ENCODE measurements around the gene ADGRL3.

Gene ADGRL3

GRCh38 chr4:61994036-61994435, 793.9 kb downstream of the ADGRL3 start:
- Histone ChIP-seq H3K27ac (ENCODE audit: extremely low read depth, low read depth, low read length) (no peak overlapping the region), H3K4me3 (ENCODE audit: low read depth, low read length) (no peak overlapping the region), H3K4me1 (ENCODE audit: control insufficient read depth, insufficient read depth, low read length) (no peaks in the 10 kb centered on the region), H3K9me3 (ENCODE audit: control insufficient read depth, insufficient read depth, low read depth, low read length) (no peaks in the 10 kb centered on the region), H3K36me3 (ENCODE audit: control insufficient read depth in 2 of 2, insufficient read depth in 1 of 2, low read length in 2 of 2) (no peaks in the 10 kb centered on the region)
- TF ChIP-seq ZNF530 (tag by site-specific recombination; IDR thresholded peaks at IDR 0.05; ENCODE audit: low read depth): no peak
- no peak for TF ChIP-seq CTCF (tag by site-specific recombination; IDR thresholded peaks at IDR 0.05)
- no peak for TF ChIP-seq PRDM6 (tag by site-specific recombination; IDR thresholded peaks at IDR 0.05)
- ChIA-PET CTCF (no interaction called here), POLR2A (no interaction called here)

DNA sequence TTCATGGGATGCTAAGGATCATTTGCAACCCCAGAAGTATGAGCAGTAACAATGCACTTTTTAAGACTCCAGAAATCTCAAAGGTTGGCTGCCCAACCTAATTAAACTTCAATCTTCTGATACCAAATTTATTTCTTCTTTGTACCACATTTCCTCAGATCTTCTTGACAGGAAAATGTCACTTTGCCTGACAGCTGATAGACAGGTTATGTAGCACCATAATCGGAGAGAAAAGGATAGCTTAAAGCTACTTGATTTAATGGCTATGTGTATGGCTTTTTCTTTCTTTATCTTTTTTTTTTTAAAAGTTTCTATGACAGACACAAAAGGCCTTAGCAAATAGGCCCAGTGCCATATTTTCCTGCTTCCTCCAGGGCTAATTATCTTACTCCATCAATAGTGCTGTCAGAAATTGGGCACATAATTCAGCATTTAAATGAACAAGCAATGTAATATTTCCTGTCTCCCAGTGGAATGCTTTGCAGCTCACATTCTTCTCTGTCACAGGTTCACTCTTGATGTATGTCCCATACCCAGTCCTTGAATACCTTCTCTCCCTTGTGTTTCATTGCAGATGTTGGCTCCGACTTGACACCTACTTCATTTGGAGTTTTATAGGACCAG, 795.7 kb downstream of the ADGRL3 start:
- no peaks in the 10 kb centered on the region for H3K36me3 ChIP-seq (ENCODE audit: control insufficient read depth in 2 of 2, insufficient read depth in 1 of 2, low read length in 2 of 2)
- no peaks in the 10 kb centered on the region for H3K4me1 ChIP-seq (ENCODE audit: control insufficient read depth, insufficient read depth, low read length)
- CTCF ChIA-PET: no interaction called here
- no peaks in the 10 kb centered on the region for H3K9me3 ChIP-seq (ENCODE audit: control insufficient read depth, insufficient read depth, low read depth, low read length)
- POLR2A ChIA-PET: no interaction called here
- no peak overlapping the region for H3K4me3 ChIP-seq (ENCODE audit: low read depth, low read length)
- H3K27ac ChIP-seq (ENCODE audit: extremely low read depth, low read depth, low read length): no peak overlapping the region
- TF ChIP-seq ZBTB17 (tag by site-specific recombination; IDR thresholded peaks at IDR 0.05) (no peak), SP7 (tag by site-specific recombination; IDR thresholded peaks at IDR 0.05) (no peak), ZFP3 (tag by site-specific recombination; IDR thresholded peaks at IDR 0.05; ENCODE audit: low read depth) (no peak), ZNF350 (tag by site-specific recombination; IDR thresholded peaks at IDR 0.05) (no peak), MEIS1 (CRISPR knock-in tag; IDR thresholded peaks at IDR 0.05; ENCODE audit: borderline replicate concordance) (no peak), ZNF37A (tag by site-specific recombination; IDR thresholded peaks at IDR 0.05) (no peak), ZNF843 (tag by site-specific recombination; IDR thresholded peaks at IDR 0.05) (no peak), ZNF529 (tag by site-specific recombination; IDR thresholded peaks at IDR 0.05; ENCODE audit: insufficient replicate concordance) (no peak), PRDM10 (tag by site-specific recombination; IDR thresholded peaks at IDR 0.05) (no peak), ZNF514 (tag by site-specific recombination; IDR thresholded peaks at IDR 0.05) (no peak), ZBTB49 (tag by site-specific recombination; IDR thresholded peaks at IDR 0.05; ENCODE audit: low read depth) (no peak), ZNF692 (tag by site-specific recombination; IDR thresholded peaks at IDR 0.05) (no peak), ZNF501 (tag by site-specific recombination; IDR thresholded peaks at IDR 0.05) (no peak), ZNF292 (tag by site-specific recombination; IDR thresholded peaks at IDR 0.05; ENCODE audit: borderline replicate concordance, low read depth) (no peak), ZNF302 (tag by site-specific recombination; IDR thresholded peaks at IDR 0.05; ENCODE audit: low read depth) (no peak), ZNF174 (tag by site-specific recombination; IDR thresholded peaks at IDR 0.05) (no peak), ZBTB8A (tag by site-specific recombination; IDR thresholded peaks at IDR 0.05) (no peak)
- TF ChIP-seq, protein P1, sequence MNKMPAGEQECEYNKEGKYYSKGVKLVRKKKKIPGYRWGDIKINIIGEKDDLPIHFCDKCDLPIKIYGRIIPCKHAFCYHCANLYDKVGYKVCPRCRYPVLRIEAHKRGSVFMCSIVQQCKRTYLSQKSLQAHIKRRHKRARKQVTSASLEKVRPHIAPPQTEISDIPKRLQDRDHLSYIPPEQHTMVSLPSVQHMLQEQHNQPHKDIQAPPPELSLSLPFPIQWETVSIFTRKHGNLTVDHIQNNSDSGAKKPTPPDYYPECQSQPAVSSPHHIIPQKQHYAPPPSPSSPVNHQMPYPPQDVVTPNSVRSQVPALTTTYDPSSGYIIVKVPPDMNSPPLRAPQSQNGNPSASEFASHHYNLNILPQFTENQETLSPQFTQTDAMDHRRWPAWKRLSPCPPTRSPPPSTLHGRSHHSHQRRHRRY (tag by site-specific recombination; IDR thresholded peaks at IDR 0.05): no peak
- TF ChIP-seq, protein P2, sequence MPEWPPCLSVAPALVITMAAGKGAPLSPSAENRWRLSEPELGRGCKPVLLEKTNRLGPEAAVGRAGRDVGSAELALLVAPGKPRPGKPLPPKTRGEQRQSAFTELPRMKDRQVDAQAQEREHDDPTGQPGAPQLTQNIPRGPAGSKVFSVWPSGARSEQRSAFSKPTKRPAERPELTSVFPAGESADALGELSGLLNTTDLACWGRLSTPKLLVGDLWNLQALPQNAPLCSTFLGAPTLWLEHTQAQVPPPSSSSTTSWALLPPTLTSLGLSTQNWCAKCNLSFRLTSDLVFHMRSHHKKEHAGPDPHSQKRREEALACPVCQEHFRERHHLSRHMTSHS (tag by site-specific recombination; IDR thresholded peaks at IDR 0.05): no peak

All from HEK293 (cell line).